ENCODE results near the gene NEBL. TPM values are rescaled to one million over a fixed set of nuclear protein-coding genes. Genes with fewer than 3 reads are reported as not detected.

Gene NEBL
- total RNA-seq, 1 donor from 2014 or later: 55.2 TPM

DNA sequence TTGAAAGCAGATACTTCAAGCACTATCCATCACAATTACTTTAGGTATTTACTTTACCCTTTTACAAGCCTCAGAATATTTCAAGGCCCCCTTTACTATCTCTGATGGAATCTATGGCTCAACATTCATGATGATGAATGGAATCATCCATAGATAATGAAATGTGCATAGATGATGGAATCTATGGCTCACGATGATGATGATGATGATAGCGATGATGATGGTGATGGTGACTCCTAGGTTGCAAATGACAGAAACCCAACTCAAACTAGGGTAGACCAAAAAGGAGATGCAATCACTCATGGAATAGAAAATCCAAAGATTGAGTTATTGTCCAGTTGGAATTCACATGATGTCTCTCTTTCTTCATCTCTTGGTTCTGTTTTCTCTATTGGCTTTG is 55.7 kb downstream of the NEBL start:
- TF ChIP-seq CTCF (IDR thresholded peaks at IDR 0.05) (no peak), POLR2AphosphoS5 (IDR thresholded peaks at IDR 0.05; ENCODE audit: insufficient read depth in 1 of 2, low read depth in 1 of 2) (no peak), POLR2A (IDR thresholded peaks at IDR 0.05) (no peak)
- Histone ChIP-seq H3K9me3 (no peaks in the 10 kb centered on the region), H3K4me3 (no peak overlapping the region), H3K4me1 (no peaks in the 10 kb centered on the region), H3K27ac (peak overlapping the region; percentile 3), H3K36me3 (no peaks in the 10 kb centered on the region), H3K27me3 (no peaks in the 10 kb centered on the region)
- intact Hi-C loops (cut with DNase I): no loop called here
- DNase-seq (ENCODE audit: extremely low spot score in 2 of 2): no peak

DNA sequence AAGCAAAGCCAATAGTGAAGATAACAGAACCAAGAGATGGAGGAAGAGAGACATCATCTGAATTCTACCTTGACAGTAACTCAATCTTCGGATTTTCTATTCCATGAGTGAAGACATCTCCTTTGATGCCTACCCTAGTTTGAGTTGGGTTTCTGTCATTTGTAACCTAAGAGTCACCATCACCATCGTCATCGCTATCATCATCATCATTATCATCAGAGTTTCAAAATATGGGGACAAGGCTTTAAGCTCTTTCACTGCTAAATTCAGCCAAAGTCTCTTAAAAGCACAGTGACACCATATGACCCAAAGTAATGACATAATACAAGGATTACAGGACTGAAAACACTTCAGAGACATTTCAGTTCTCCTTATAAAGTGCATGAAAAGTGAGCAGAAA is 57.2 kb downstream of the NEBL start:
- Histone ChIP-seq H3K4me1 (no peaks in the 10 kb centered on the region), H3K27ac (no peak overlapping the region), H3K36me3 (no peaks in the 10 kb centered on the region), H3K27me3 (no peaks in the 10 kb centered on the region), H3K4me3 (no peak overlapping the region), H3K9me3 (no peaks in the 10 kb centered on the region)
- intact Hi-C loops (cut with DNase I): no loop called here
- TF ChIP-seq CTCF (IDR thresholded peaks at IDR 0.05) (no peak), POLR2A (IDR thresholded peaks at IDR 0.05) (no peak), POLR2AphosphoS5 (IDR thresholded peaks at IDR 0.05; ENCODE audit: insufficient read depth in 1 of 2, low read depth in 1 of 2) (no peak)
- no peak for DNase-seq (ENCODE audit: extremely low spot score in 2 of 2)

GRCh38 chr10:20839141-20839540 is 58.0 kb downstream of the NEBL start:
- intact Hi-C loops (cut with DNase I): no loop called here
- TF ChIP-seq POLR2A (IDR thresholded peaks at IDR 0.05) (no peak), CTCF (IDR thresholded peaks at IDR 0.05) (no peak), POLR2AphosphoS5 (IDR thresholded peaks at IDR 0.05; ENCODE audit: insufficient read depth in 1 of 2, low read depth in 1 of 2) (no peak)
- DNase-seq (ENCODE audit: extremely low spot score in 2 of 2): no peak
- H3K36me3 ChIP-seq: no peaks in the 10 kb centered on the region
- H3K4me3 ChIP-seq: no peak overlapping the region
- no peaks in the 10 kb centered on the region for H3K9me3 ChIP-seq
- no peak overlapping the region for H3K27ac ChIP-seq
- no peaks in the 10 kb centered on the region for H3K4me1 ChIP-seq
- no peaks in the 10 kb centered on the region for H3K27me3 ChIP-seq

GRCh38 chr10:20836401-20836800 is 60.7 kb downstream of the NEBL start:
- DNase-seq (ENCODE audit: extremely low spot score in 2 of 2): no peak
- H3K4me3 ChIP-seq: no peak overlapping the region
- H3K4me1 ChIP-seq: no peaks in the 10 kb centered on the region
- H3K27me3 ChIP-seq: no peaks in the 10 kb centered on the region
- H3K9me3 ChIP-seq: no peaks in the 10 kb centered on the region
- TF ChIP-seq POLR2A (IDR thresholded peaks at IDR 0.05): no peak
- no peak for TF ChIP-seq CTCF (IDR thresholded peaks at IDR 0.05)
- no peak for TF ChIP-seq POLR2AphosphoS5 (IDR thresholded peaks at IDR 0.05; ENCODE audit: insufficient read depth in 1 of 2, low read depth in 1 of 2)
- H3K27ac ChIP-seq: no peak overlapping the region
- H3K36me3 ChIP-seq: no peaks in the 10 kb centered on the region
- intact Hi-C loops (cut with DNase I): no loop called here

- intact Hi-C loops (cut with DNase I): no loop called here
- H3K4me3 ChIP-seq: no peak overlapping the region
- no peaks in the 10 kb centered on the region for H3K36me3 ChIP-seq
- TF ChIP-seq CTCF (IDR thresholded peaks at IDR 0.05) (no peak), POLR2A (IDR thresholded peaks at IDR 0.05) (no peak), POLR2AphosphoS5 (IDR thresholded peaks at IDR 0.05; ENCODE audit: insufficient read depth in 1 of 2, low read depth in 1 of 2) (no peak)
- no peaks in the 10 kb centered on the region for H3K9me3 ChIP-seq
- no peak overlapping the region for H3K27ac ChIP-seq
- no peaks in the 10 kb centered on the region for H3K27me3 ChIP-seq
- DNase-seq (ENCODE audit: extremely low spot score in 2 of 2): no peak
- H3K4me1 ChIP-seq: no peaks in the 10 kb centered on the region
These were observed 61.8 kb downstream of the NEBL start for GRCh38 chr10:20835335-20835734.

All from vagina (tissue), 2 donors.